Measurements from ENCODE around the gene C12orf50.

DNA sequence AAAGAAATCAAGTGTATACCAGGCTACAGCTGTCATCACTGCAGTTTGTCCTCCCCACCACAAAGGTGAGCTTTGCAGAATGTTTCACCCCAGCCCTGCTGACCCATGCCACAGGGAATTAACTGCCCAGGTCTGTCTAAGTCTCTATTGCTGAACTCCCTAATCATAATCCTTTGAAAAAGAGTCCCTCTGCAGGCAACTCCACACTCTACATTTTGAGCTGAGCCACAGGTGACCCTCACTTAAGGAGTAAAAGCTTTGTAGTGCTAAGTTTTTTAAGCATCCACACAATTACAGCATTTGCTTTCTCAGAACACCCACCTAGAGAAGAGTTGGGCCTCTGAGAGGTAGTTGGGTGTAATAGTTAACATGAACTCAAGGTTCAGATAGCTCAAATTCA is 90.0 kb downstream of the C12orf50 start:
- TF ChIP-seq, protein P1, sequence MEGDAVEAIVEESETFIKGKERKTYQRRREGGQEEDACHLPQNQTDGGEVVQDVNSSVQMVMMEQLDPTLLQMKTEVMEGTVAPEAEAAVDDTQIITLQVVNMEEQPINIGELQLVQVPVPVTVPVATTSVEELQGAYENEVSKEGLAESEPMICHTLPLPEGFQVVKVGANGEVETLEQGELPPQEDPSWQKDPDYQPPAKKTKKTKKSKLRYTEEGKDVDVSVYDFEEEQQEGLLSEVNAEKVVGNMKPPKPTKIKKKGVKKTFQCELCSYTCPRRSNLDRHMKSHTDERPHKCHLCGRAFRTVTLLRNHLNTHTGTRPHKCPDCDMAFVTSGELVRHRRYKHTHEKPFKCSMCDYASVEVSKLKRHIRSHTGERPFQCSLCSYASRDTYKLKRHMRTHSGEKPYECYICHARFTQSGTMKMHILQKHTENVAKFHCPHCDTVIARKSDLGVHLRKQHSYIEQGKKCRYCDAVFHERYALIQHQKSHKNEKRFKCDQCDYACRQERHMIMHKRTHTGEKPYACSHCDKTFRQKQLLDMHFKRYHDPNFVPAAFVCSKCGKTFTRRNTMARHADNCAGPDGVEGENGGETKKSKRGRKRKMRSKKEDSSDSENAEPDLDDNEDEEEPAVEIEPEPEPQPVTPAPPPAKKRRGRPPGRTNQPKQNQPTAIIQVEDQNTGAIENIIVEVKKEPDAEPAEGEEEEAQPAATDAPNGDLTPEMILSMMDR (IDR thresholded peaks at IDR 0.05): no peak
- TF ChIP-seq POLR2A (IDR thresholded peaks at IDR 0.05; ENCODE audit: low read depth) (no peak), EP300 (IDR thresholded peaks at IDR 0.05) (no peak)

Data from esophagus muscularis mucosa (tissue), 4 donors.